ENCODE results near the gene C16orf92.
"Not testable (repeated sequence)": the region's sequence is repeated elsewhere in the genome, so short reads cannot be mapped to it uniquely, and the experiment has no call there.

- not testable (repeated sequence) for TF ChIP-seq PKNOX1 (IDR thresholded peaks at IDR 0.05); FOXM1 (IDR thresholded peaks at IDR 0.05; ENCODE audit: borderline replicate concordance); TARDBP (IDR thresholded peaks at IDR 0.05); FOXK2 (IDR thresholded peaks at IDR 0.05); NFRKB (IDR thresholded peaks at IDR 0.05); ELF4 (IDR thresholded peaks at IDR 0.05); SP1 (IDR thresholded peaks at IDR 0.05); FOXA1 (IDR thresholded peaks at IDR 0.05); L3MBTL2 (conservative IDR thresholded peaks at IDR 0.05); BHLHE40 (IDR thresholded peaks at IDR 0.05; ENCODE audit: borderline replicate concordance); HDGF (IDR thresholded peaks at IDR 0.05; ENCODE audit: borderline replicate concordance)
Observed at GRCh38 chr16:30012598-30012997, 10.4 kb upstream of the C16orf92 start.

All from HEK293T (cell line).